ENCODE results near the gene PTPN14.
"Not testable (repeated sequence)": the region's sequence is repeated elsewhere in the genome, so short reads cannot be mapped to it uniquely, and the experiment has no call there.

PTPN14 gene

GRCh38 chr1:214394569-214394968 is 156.8 kb downstream of the PTPN14 start:
- H3K9ac ChIP-seq (ENCODE audit: low read length in 2 of 2); H3K27me3 ChIP-seq (ENCODE audit: control insufficient read depth in 1 of 2, insufficient read depth in 2 of 2, low read length in 2 of 2); H3K4me3 ChIP-seq (ENCODE audit: low read length in 2 of 2); H3K9me3 ChIP-seq (ENCODE audit: control insufficient read depth in 2 of 2, low read length in 2 of 2); H3K27ac ChIP-seq (ENCODE audit: low read length); H3K4me1 ChIP-seq (ENCODE audit: control insufficient read depth, insufficient read depth, low read length): not testable (repeated sequence)
- H3K36me3 ChIP-seq (ENCODE audit: control insufficient read depth in 2 of 2, insufficient read depth in 2 of 2, low read length in 2 of 2), result peaks cover 13 to 24% of the 10 kb centered on the region in 2 donors

- Histone ChIP-seq H3K4me3 (ENCODE audit: low read length in 2 of 2) (no peak overlapping the region), H3K27ac (ENCODE audit: low read length) (no peak overlapping the region), H3K9ac (ENCODE audit: low read length in 2 of 2) (no peak overlapping the region), H3K27me3 (ENCODE audit: control insufficient read depth in 1 of 2, insufficient read depth in 2 of 2, low read length in 2 of 2) (no peaks in the 10 kb centered on the region), H3K4me1 (ENCODE audit: control insufficient read depth, insufficient read depth, low read length) (no peaks in the 10 kb centered on the region), H3K36me3 (ENCODE audit: control insufficient read depth in 2 of 2, insufficient read depth in 2 of 2, low read length in 2 of 2) (peaks cover 13 to 24% of the 10 kb centered on the region in 2 donors), H3K9me3 (ENCODE audit: control insufficient read depth in 2 of 2, low read length in 2 of 2) (no peaks in the 10 kb centered on the region)
These were observed 158.3 kb downstream of the PTPN14 start for GRCh38 chr1:214393086-214393485.

GRCh38 chr1:214391873-214392645 is 159.3 kb downstream of the PTPN14 start:
- Histone ChIP-seq H3K4me3 (ENCODE audit: low read length in 2 of 2) (no peak overlapping the region), H3K36me3 (ENCODE audit: control insufficient read depth in 2 of 2, insufficient read depth in 2 of 2, low read length in 2 of 2) (peaks cover 13 to 24% of the 10 kb centered on the region in 2 donors), H3K27me3 (ENCODE audit: control insufficient read depth in 1 of 2, insufficient read depth in 2 of 2, low read length in 2 of 2) (no peaks in the 10 kb centered on the region), H3K4me1 (ENCODE audit: control insufficient read depth, insufficient read depth, low read length) (no peaks in the 10 kb centered on the region), H3K27ac (ENCODE audit: low read length) (no peak overlapping the region), H3K9me3 (ENCODE audit: control insufficient read depth in 2 of 2, low read length in 2 of 2) (no peaks in the 10 kb centered on the region), H3K9ac (ENCODE audit: low read length in 2 of 2) (no peak overlapping the region)

GRCh38 chr1:214389734-214390133 is 161.7 kb downstream of the PTPN14 start:
- no peaks in the 10 kb centered on the region for H3K9me3 ChIP-seq (ENCODE audit: control insufficient read depth in 2 of 2, low read length in 2 of 2)
- H3K4me3 ChIP-seq (ENCODE audit: low read length in 2 of 2), result no peak overlapping the region
- no peaks in the 10 kb centered on the region for H3K27me3 ChIP-seq (ENCODE audit: control insufficient read depth in 1 of 2, insufficient read depth in 2 of 2, low read length in 2 of 2)
- no peak overlapping the region for H3K9ac ChIP-seq (ENCODE audit: low read length in 2 of 2)
- H3K27ac ChIP-seq (ENCODE audit: low read length), result no peak overlapping the region
- no peaks in the 10 kb centered on the region for H3K4me1 ChIP-seq (ENCODE audit: control insufficient read depth, insufficient read depth, low read length)
- H3K36me3 ChIP-seq (ENCODE audit: control insufficient read depth in 2 of 2, insufficient read depth in 2 of 2, low read length in 2 of 2), result peaks cover 13 to 22% of the 10 kb centered on the region in 2 donors

- Histone ChIP-seq H3K36me3 (ENCODE audit: control insufficient read depth in 2 of 2, insufficient read depth in 2 of 2, low read length in 2 of 2) (peaks cover 10 to 21% of the 10 kb centered on the region in 2 donors), H3K4me1 (ENCODE audit: control insufficient read depth, insufficient read depth, low read length) (no peaks in the 10 kb centered on the region), H3K27ac (ENCODE audit: low read length) (no peak overlapping the region), H3K9me3 (ENCODE audit: control insufficient read depth in 2 of 2, low read length in 2 of 2) (no peaks in the 10 kb centered on the region), H3K9ac (ENCODE audit: low read length in 2 of 2) (no peak overlapping the region), H3K4me3 (ENCODE audit: low read length in 2 of 2) (no peak overlapping the region), H3K27me3 (ENCODE audit: control insufficient read depth in 1 of 2, insufficient read depth in 2 of 2, low read length in 2 of 2) (no peaks in the 10 kb centered on the region)
These were observed 164.7 kb downstream of the PTPN14 start for GRCh38 chr1:214386747-214387146.

- H3K36me3 ChIP-seq (ENCODE audit: control insufficient read depth in 2 of 2, insufficient read depth in 2 of 2, low read length in 2 of 2), result peaks cover 10 to 21% of the 10 kb centered on the region in 2 donors
- H3K9me3 ChIP-seq (ENCODE audit: control insufficient read depth in 2 of 2, low read length in 2 of 2), result no peaks in the 10 kb centered on the region
- H3K27ac ChIP-seq (ENCODE audit: low read length), result no peak overlapping the region
- H3K9ac ChIP-seq (ENCODE audit: low read length in 2 of 2), result no peak overlapping the region
- no peaks in the 10 kb centered on the region for H3K4me1 ChIP-seq (ENCODE audit: control insufficient read depth, insufficient read depth, low read length)
- no peak overlapping the region for H3K4me3 ChIP-seq (ENCODE audit: low read length in 2 of 2)
- H3K27me3 ChIP-seq (ENCODE audit: control insufficient read depth in 1 of 2, insufficient read depth in 2 of 2, low read length in 2 of 2), result no peaks in the 10 kb centered on the region
These were observed 165.1 kb downstream of the PTPN14 start for GRCh38 chr1:214386333-214386732.

GRCh38 chr1:214385428-214385827 is 166.0 kb downstream of the PTPN14 start:
- Histone ChIP-seq H3K4me3 (ENCODE audit: low read length in 2 of 2) (no peak overlapping the region), H3K27ac (ENCODE audit: low read length) (no peak overlapping the region), H3K36me3 (ENCODE audit: control insufficient read depth in 2 of 2, insufficient read depth in 2 of 2, low read length in 2 of 2) (peaks cover 10 to 17% of the 10 kb centered on the region in 2 donors), H3K4me1 (ENCODE audit: control insufficient read depth, insufficient read depth, low read length) (peaks cover 3% of the 10 kb centered on the region), H3K27me3 (ENCODE audit: control insufficient read depth in 1 of 2, insufficient read depth in 2 of 2, low read length in 2 of 2) (no peaks in the 10 kb centered on the region), H3K9ac (ENCODE audit: low read length in 2 of 2) (no peak overlapping the region), H3K9me3 (ENCODE audit: control insufficient read depth in 2 of 2, low read length in 2 of 2) (no peaks in the 10 kb centered on the region)

- H3K9me3 ChIP-seq (ENCODE audit: control insufficient read depth in 2 of 2, low read length in 2 of 2), result no peaks in the 10 kb centered on the region
- H3K9ac ChIP-seq (ENCODE audit: low read length in 2 of 2), result no peak overlapping the region
- H3K27ac ChIP-seq (ENCODE audit: low read length), result no peak overlapping the region
- H3K36me3 ChIP-seq (ENCODE audit: control insufficient read depth in 2 of 2, insufficient read depth in 2 of 2, low read length in 2 of 2), result peaks cover 11 to 17% of the 10 kb centered on the region in 2 donors
- H3K27me3 ChIP-seq (ENCODE audit: control insufficient read depth in 1 of 2, insufficient read depth in 2 of 2, low read length in 2 of 2), result no peaks in the 10 kb centered on the region
- peaks cover 3% of the 10 kb centered on the region for H3K4me1 ChIP-seq (ENCODE audit: control insufficient read depth, insufficient read depth, low read length)
- H3K4me3 ChIP-seq (ENCODE audit: low read length in 2 of 2), result no peak overlapping the region
These were observed 166.9 kb downstream of the PTPN14 start for GRCh38 chr1:214384373-214385079.

- Histone ChIP-seq H3K9me3 (ENCODE audit: control insufficient read depth in 2 of 2, low read length in 2 of 2) (no peaks in the 10 kb centered on the region), H3K9ac (ENCODE audit: low read length in 2 of 2) (no peak overlapping the region), H3K4me1 (ENCODE audit: control insufficient read depth, insufficient read depth, low read length) (peaks cover 3% of the 10 kb centered on the region), H3K27me3 (ENCODE audit: control insufficient read depth in 1 of 2, insufficient read depth in 2 of 2, low read length in 2 of 2) (no peaks in the 10 kb centered on the region), H3K27ac (ENCODE audit: low read length) (no peak overlapping the region), H3K4me3 (ENCODE audit: low read length in 2 of 2) (no peak overlapping the region), H3K36me3 (ENCODE audit: control insufficient read depth in 2 of 2, insufficient read depth in 2 of 2, low read length in 2 of 2) (peaks cover 17 to 19% of the 10 kb centered on the region in 2 donors)
These were observed 167.7 kb downstream of the PTPN14 start for GRCh38 chr1:214383381-214384372.

- Histone ChIP-seq H3K27ac (ENCODE audit: low read length) (no peak overlapping the region), H3K27me3 (ENCODE audit: control insufficient read depth in 1 of 2, insufficient read depth in 2 of 2, low read length in 2 of 2) (no peaks in the 10 kb centered on the region), H3K4me1 (ENCODE audit: control insufficient read depth, insufficient read depth, low read length) (peaks cover 3% of the 10 kb centered on the region), H3K9ac (ENCODE audit: low read length in 2 of 2) (no peak overlapping the region), H3K4me3 (ENCODE audit: low read length in 2 of 2) (no peak overlapping the region), H3K9me3 (ENCODE audit: control insufficient read depth in 2 of 2, low read length in 2 of 2) (no peaks in the 10 kb centered on the region), H3K36me3 (ENCODE audit: control insufficient read depth in 2 of 2, insufficient read depth in 2 of 2, low read length in 2 of 2) (peaks cover 17 to 25% of the 10 kb centered on the region in 2 donors)
These were observed 170.3 kb downstream of the PTPN14 start for GRCh38 chr1:214380986-214381695.
